ENCODE measurements around the gene ALG3. TPM values are rescaled to one million over a fixed set of nuclear protein-coding genes. Genes with fewer than 3 reads are reported as not detected.
A peak's percentile ranks its signal among the peaks of the same experiment; 100 is the strongest.

Gene ALG3
- total and polyA plus RNA-seq, 2 donors (not counting 3 experiments of a cell fraction or from before 2014, with no cell fraction given): 42.9 to 99.9 TPM

DNA sequence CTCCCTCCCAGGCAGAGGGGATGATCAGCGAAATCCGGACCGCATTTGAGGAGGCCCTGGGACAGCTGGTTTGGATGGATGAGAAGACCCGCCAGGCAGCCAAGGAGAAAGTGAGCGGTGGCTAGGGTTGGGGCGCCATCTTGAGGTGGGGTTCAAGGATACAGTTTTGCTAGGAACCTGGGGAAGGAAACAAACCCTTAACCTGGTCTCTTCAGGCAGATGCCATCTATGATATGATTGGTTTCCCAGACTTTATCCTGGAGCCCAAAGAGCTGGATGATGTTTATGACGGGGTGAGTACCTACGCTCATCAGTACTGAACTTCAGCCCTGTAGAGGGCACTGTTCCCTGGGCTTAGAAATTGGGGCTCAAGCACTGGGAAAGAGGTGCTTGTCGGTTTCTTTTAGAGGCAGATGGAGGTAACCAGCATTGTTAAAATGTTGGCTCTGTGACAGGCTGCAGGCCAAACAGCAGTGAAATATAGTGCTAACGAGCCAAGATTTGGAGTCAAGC, 40.7 kb upstream of the ALG3 start:
- FAIRE-seq: peak; percentile 46
- ChIA-PET POLR2A (no interaction called here), CTCF (interaction anchor here (0.7 to 2.9 kb wide), 15 partner anchors 9 to 405 kb away, joined by 3 to 19 read pairs (median 5); partner anchors contain the start of genes PARL and VWA5B2)
- no peaks in the 10 kb centered on the region for H3K9me3 ChIP-seq (replicated peaks; ENCODE audit: control insufficient read depth, insufficient read depth, low read length)
- H3K4me2 ChIP-seq (ENCODE audit: insufficient read depth, low read length): no peak overlapping the region
- no peaks in the 10 kb centered on the region for H3K36me3 ChIP-seq (ENCODE audit: control insufficient read depth in 2 of 2, extremely low read depth in 1 of 2, insufficient read depth in 2 of 2, low read length in 2 of 2)
- H2AFZ ChIP-seq (ENCODE audit: low read depth, low read length): no peak overlapping the region
- H3K27me3 ChIP-seq (ENCODE audit: control insufficient read depth in 2 of 2, insufficient read depth in 2 of 2, low read length in 2 of 2): peaks cover 0 to 3% of the 10 kb centered on the region in 2 experiments
- H4K20me1 ChIP-seq (replicated peaks; ENCODE audit: control insufficient read depth, extremely low read depth, insufficient read depth, low read length): no peaks in the 10 kb centered on the region
- DNase-seq (ENCODE audit: low read depth, low spot score): peak; percentile 52
- TF ChIP-seq, protein P1, sequence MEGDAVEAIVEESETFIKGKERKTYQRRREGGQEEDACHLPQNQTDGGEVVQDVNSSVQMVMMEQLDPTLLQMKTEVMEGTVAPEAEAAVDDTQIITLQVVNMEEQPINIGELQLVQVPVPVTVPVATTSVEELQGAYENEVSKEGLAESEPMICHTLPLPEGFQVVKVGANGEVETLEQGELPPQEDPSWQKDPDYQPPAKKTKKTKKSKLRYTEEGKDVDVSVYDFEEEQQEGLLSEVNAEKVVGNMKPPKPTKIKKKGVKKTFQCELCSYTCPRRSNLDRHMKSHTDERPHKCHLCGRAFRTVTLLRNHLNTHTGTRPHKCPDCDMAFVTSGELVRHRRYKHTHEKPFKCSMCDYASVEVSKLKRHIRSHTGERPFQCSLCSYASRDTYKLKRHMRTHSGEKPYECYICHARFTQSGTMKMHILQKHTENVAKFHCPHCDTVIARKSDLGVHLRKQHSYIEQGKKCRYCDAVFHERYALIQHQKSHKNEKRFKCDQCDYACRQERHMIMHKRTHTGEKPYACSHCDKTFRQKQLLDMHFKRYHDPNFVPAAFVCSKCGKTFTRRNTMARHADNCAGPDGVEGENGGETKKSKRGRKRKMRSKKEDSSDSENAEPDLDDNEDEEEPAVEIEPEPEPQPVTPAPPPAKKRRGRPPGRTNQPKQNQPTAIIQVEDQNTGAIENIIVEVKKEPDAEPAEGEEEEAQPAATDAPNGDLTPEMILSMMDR (IDR thresholded peaks at IDR 0.05; ENCODE audit: extremely low read depth in 1 of 2, insufficient read depth in 1 of 2, low read depth in 1 of 2, low read length in 2 of 2): peak; percentile 67
- no peak for TF ChIP-seq FOS (IDR thresholded peaks at IDR 0.05; ENCODE audit: borderline replicate concordance, insufficient read depth, low read length)
- no TSS peak for BruUV-seq (replicated peaks)
- H3K27ac ChIP-seq (ENCODE audit: insufficient read depth, low read depth, low read length): no peak overlapping the region
- intact Hi-C loops (cut with micrococcal nuclease) (loop anchor here (1.0 to 10.0 kb wide), 6 partner anchors 39 to 394 kb away; partner anchors contain the start of gene ABCC5), dilution Hi-C loops (cut with MboI; ENCODE audit: extremely low pct_ligation_motif_present, low sequenced_read_pairs) (no loop called here)
- H3K9me1 ChIP-seq (replicated peaks; ENCODE audit: control insufficient read depth, extremely low read depth, insufficient read depth, low read length): no peaks in the 10 kb centered on the region
- H3K9ac ChIP-seq (replicated peaks; ENCODE audit: extremely low read depth, insufficient read depth, low read length): no peak overlapping the region
- H3K4me3 ChIP-seq (replicated peaks in 1 of 3; ENCODE audit: insufficient read depth in 1 of 3, low read depth in 1 of 3, low read length in 3 of 3): no peak overlapping the region
- H3K4me1 ChIP-seq (ENCODE audit: control insufficient read depth, extremely low read depth, insufficient read depth, low read length): no peaks in the 10 kb centered on the region
- H3K79me2 ChIP-seq (ENCODE audit: control insufficient read depth, insufficient read depth, low read length): no peaks in the 10 kb centered on the region

DNA sequence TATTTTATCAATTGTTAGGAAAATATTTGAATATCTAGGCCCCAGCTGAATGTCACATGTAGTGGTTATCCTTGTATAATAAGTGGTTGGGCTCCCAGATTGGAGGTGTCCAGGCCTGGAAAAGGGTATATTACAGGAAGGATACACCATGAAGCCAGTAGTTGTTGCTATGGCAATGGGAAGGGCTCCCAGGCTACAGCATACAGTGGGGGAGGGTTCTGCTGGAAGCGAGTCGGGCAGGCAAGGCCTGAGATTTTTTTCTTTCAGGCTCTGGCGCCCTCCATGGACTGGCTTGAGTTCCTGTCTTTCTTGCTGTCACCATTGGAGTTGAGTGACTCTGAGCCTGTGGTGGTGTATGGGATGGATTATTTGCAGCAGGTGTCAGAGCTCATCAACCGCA, 35.9 kb upstream of the ALG3 start:
- Histone ChIP-seq H3K27me3 (ENCODE audit: control insufficient read depth in 2 of 2, insufficient read depth in 2 of 2, low read length in 2 of 2) (peaks cover 3 to 4% of the 10 kb centered on the region in 2 experiments), H3K27ac (ENCODE audit: insufficient read depth, low read depth, low read length) (no peak overlapping the region), H3K79me2 (ENCODE audit: control insufficient read depth, insufficient read depth, low read length) (no peaks in the 10 kb centered on the region), H3K4me3 (replicated peaks in 1 of 3; ENCODE audit: insufficient read depth in 1 of 3, low read depth in 1 of 3, low read length in 3 of 3) (no peak overlapping the region), H4K20me1 (replicated peaks; ENCODE audit: control insufficient read depth, extremely low read depth, insufficient read depth, low read length) (no peaks in the 10 kb centered on the region), H3K9ac (replicated peaks; ENCODE audit: extremely low read depth, insufficient read depth, low read length) (no peak overlapping the region), H3K4me2 (ENCODE audit: insufficient read depth, low read length) (no peak overlapping the region), H3K9me3 (replicated peaks; ENCODE audit: control insufficient read depth, insufficient read depth, low read length) (no peaks in the 10 kb centered on the region), H2AFZ (ENCODE audit: low read depth, low read length) (no peak overlapping the region), H3K4me1 (ENCODE audit: control insufficient read depth, extremely low read depth, insufficient read depth, low read length) (no peaks in the 10 kb centered on the region), H3K9me1 (replicated peaks; ENCODE audit: control insufficient read depth, extremely low read depth, insufficient read depth, low read length) (no peaks in the 10 kb centered on the region), H3K36me3 (ENCODE audit: control insufficient read depth in 2 of 2, extremely low read depth in 1 of 2, insufficient read depth in 2 of 2, low read length in 2 of 2) (no peaks in the 10 kb centered on the region)
- ChIA-PET CTCF (interaction anchor here (1.0 to 5.7 kb wide), 5 partner anchors 57 to 400 kb away, joined by 4 to 41 read pairs (median 5); partner anchors contain the start of gene PARL), POLR2A (no interaction called here)
- dilution Hi-C loops (cut with MboI; ENCODE audit: extremely low pct_ligation_motif_present, low sequenced_read_pairs): no loop called here
- FAIRE-seq (peak; percentile 69), DNase-seq (ENCODE audit: low read depth, low spot score) (peak; percentile 81)
- no TSS peak for BruUV-seq (replicated peaks)
- intact Hi-C loops (cut with micrococcal nuclease): loop anchor here (1.0 to 10.0 kb wide), 2 partner anchors 240 to 389 kb away; no protein-coding TSS in a partner anchor
- TF ChIP-seq, protein P1 (IDR thresholded peaks at IDR 0.05; ENCODE audit: extremely low read depth in 1 of 2, insufficient read depth in 1 of 2, low read depth in 1 of 2, low read length in 2 of 2): peak; percentile 27 to 61
- no peak for TF ChIP-seq POLR2A (IDR thresholded peaks at IDR 0.05; ENCODE audit: low read depth, low read length)
- TF ChIP-seq, protein P2, sequence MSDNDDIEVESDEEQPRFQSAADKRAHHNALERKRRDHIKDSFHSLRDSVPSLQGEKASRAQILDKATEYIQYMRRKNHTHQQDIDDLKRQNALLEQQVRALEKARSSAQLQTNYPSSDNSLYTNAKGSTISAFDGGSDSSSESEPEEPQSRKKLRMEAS (IDR thresholded peaks at IDR 0.05; ENCODE audit: insufficient read depth, insufficient read length): no peak
- no peak for TF ChIP-seq MYC (IDR thresholded peaks at IDR 0.05; ENCODE audit: low read depth, low read length)
- TF ChIP-seq GATA2 (IDR thresholded peaks at IDR 0.05; ENCODE audit: insufficient read depth, insufficient read length, low read depth, low read length): no peak

Data from endothelial cell of umbilical vein (primary cell).